SK-N-MC (cell line): ENCODE results near the gene GALNT4.

Experiments
- DNase-seq: peaks from one replicate; pipeline ENCODE4 v3.0.0-alpha.2; 2011; ENCODE audit warnings: low read depth, low spot score
- H3K27ac ChIP-seq: fragments of 200-600 bp; sonication (generic); 2 replicates; pipeline ENCODE4 v1.5.1; 2016; ENCODE audit warnings: mixed run types
- H3K36me3 ChIP-seq: fragments of 200-600 bp; sonication (generic); 2 replicates; pipeline ENCODE4 v1.6.1; 2017; ENCODE audit warnings: antibody characterized with exemption, low read length, mixed read lengths; ENCODE audit not compliant: insufficient read depth
- H3K4me3 ChIP-seq: fragments of 200-600 bp; sonication (generic); 2 replicates; pipeline ENCODE4 v1.5.1; 2016
- H3K9ac ChIP-seq: fragments of 200-600 bp; sonication (generic); 2 replicates; pipeline ENCODE4 v1.8.0; 2017; ENCODE audit warnings: mixed run types, mixed read lengths; ENCODE audit not compliant: insufficient read length
- H3K9me3 ChIP-seq: fragments of 200-600 bp; sonication (generic); 2 replicates; pipeline ENCODE4 v1.6.1; 2017; ENCODE audit warnings: low read depth, mild to moderate bottlenecking, antibody characterized with exemption, low read length, moderate library complexity, mixed read lengths
- EZH2 ChIP-seq: fragments of 200-600 bp; sonication (generic); IDR thresholded peaks from one replicate; pipeline ENCODE4 v1.6.1; 2017; ENCODE audit warnings: antibody characterized with exemption
- FOXP2 ChIP-seq: optimal IDR thresholded peaks from 2 replicates; pipeline ENCODE3; 2011; ENCODE audit warnings: mild to moderate bottlenecking, moderate library complexity; ENCODE audit not compliant: insufficient read depth; ENCODE audit errors: extremely low read length, control extremely low read depth
- POLR2AphosphoS5 ChIP-seq: IDR thresholded peaks from 2 replicates; pipeline ENCODE4 v1.6.1; 2012; ENCODE audit warnings: mild to moderate bottlenecking, low read depth, low read length, borderline replicate concordance

Gene GALNT4

GRCh38 chr12:89556976-89557375, 32.4 kb upstream of the GALNT4 start:
- TF ChIP-seq EZH2 = no peak
- TF ChIP-seq FOXP2 = no peak
- no peak for TF ChIP-seq POLR2AphosphoS5
- H3K9me3 ChIP-seq = no peaks in the 10 kb centered on the region
- H3K9ac ChIP-seq = no peak overlapping the region
- no peak for DNase-seq
- no peak overlapping the region for H3K27ac ChIP-seq
- no peak overlapping the region for H3K4me3 ChIP-seq
- H3K36me3 ChIP-seq = no peaks in the 10 kb centered on the region

DNA sequence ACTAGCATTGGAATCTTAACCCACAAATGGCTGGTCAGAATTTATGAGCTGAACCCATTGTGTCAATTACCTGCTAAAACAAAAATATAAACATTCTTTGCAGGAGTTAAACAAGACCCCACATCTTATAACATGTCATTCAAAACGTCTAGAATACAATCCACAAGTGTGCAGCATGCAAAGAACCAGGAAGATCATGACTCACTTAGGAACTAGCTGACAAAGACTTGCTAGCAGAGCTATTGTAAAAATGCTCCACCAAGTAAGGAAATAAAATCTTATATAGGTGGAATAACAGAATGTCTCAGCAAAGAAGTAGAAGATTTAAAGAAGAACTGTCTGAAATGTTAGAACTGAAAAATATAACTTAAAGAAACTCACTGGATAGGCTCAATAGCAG, 27.8 kb upstream of the GALNT4 start:
- no peak for TF ChIP-seq FOXP2
- TF ChIP-seq POLR2AphosphoS5 = no peak
- no peak for TF ChIP-seq EZH2
- DNase-seq = no peak
- Histone ChIP-seq H3K9me3 (no peaks in the 10 kb centered on the region), H3K9ac (no peak overlapping the region), H3K4me3 (no peak overlapping the region), H3K27ac (no peak overlapping the region), H3K36me3 (no peaks in the 10 kb centered on the region)

GRCh38 chr12:89551747-89552146, 27.2 kb upstream of the GALNT4 start:
- TF ChIP-seq POLR2AphosphoS5 = no peak
- Histone ChIP-seq H3K4me3 (no peak overlapping the region), H3K9me3 (no peaks in the 10 kb centered on the region), H3K9ac (no peak overlapping the region), H3K36me3 (no peaks in the 10 kb centered on the region), H3K27ac (no peak overlapping the region)
- no peak for DNase-seq

DNA sequence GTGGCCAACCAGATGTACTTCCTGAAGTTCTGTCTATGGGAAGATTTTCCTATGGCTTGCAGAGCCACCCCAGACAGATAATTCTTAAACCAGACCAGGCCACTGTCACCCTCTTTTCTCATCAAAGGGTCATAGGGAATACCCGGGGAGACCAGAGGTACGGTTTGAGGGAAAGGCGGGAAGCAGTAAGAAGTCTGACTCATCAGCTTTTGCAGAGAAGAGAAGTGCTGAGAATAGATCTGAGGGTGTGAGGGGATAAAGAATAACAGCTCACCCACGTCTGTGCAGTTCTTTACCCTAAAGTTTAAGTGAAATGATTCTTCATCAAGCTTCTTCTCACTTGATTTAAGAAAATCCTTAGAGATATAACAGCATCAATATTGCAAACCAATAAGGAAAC, 22.5 kb upstream of the GALNT4 start:
- no peak for DNase-seq
- H3K27ac ChIP-seq = no peak overlapping the region
- no peak overlapping the region for H3K9ac ChIP-seq
- no peak overlapping the region for H3K4me3 ChIP-seq
- no peaks in the 10 kb centered on the region for H3K9me3 ChIP-seq
- TF ChIP-seq FOXP2 = no peak
- no peak for TF ChIP-seq POLR2AphosphoS5
- no peak for TF ChIP-seq EZH2
- no peaks in the 10 kb centered on the region for H3K36me3 ChIP-seq

- Histone ChIP-seq H3K9ac (no peak overlapping the region), H3K27ac (no peak overlapping the region), H3K36me3 (no peaks in the 10 kb centered on the region), H3K9me3 (no peaks in the 10 kb centered on the region), H3K4me3 (no peak overlapping the region)
- TF ChIP-seq POLR2AphosphoS5 (no peak), EZH2 (no peak), FOXP2 (no peak)
- no peak for DNase-seq
Measured at GRCh38 chr12:89546151-89546550, 21.6 kb upstream of the GALNT4 start.

DNA sequence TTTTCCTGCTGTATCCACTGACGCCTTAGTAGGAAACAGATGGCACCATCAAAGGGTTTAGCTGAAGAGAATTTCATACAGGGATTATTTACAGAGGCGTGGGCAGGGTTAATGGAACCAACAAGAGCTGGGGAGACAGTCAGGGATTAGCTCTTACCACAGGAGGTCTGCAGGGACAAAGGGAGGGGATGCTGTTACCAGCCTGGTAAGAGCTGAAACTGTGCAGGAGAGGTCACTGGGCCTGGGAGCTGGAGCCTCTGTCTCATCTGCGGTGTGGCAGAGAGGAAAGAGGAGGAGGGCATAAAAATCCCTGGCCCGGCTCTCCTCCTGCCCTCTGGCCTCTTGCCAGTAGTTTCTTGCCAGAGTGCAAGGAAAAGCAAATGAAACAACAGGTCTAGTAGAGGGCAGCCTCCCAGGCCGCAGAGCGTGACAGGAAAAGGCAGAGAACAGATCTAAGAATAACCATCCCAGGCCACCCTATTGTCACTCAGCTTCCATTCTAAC, 20.1 kb upstream of the GALNT4 start:
- Histone ChIP-seq H3K27ac (no peak overlapping the region), H3K9ac (no peak overlapping the region), H3K9me3 (no peaks in the 10 kb centered on the region), H3K4me3 (no peak overlapping the region), H3K36me3 (no peaks in the 10 kb centered on the region)
- no peak for DNase-seq
- no peak for TF ChIP-seq POLR2AphosphoS5
- no peak for TF ChIP-seq FOXP2
- no peak for TF ChIP-seq EZH2

DNA sequence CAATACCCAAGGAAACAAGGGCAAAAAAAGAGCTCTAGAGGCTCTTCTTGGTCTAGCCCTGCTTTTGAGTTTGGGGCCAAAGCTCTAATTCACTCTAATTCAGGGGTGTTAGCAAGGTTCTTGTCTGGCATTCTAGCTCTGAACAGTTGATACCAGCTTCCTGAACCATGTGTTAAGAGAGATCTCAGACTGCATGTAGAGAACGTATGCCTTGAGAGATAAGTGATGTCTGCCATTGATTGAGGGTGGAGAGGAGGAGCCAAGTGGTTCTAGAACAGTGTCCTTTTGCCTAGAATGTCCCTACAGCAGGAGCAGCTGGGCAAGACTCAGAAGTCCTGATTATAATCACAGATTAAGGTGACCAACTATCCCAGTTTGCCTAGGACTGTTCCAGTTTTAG, 19.4 kb upstream of the GALNT4 start:
- DNase-seq = no peak
- H3K27ac ChIP-seq = no peak overlapping the region
- no peak for TF ChIP-seq EZH2
- no peak for TF ChIP-seq POLR2AphosphoS5
- TF ChIP-seq FOXP2 = no peak

DNA sequence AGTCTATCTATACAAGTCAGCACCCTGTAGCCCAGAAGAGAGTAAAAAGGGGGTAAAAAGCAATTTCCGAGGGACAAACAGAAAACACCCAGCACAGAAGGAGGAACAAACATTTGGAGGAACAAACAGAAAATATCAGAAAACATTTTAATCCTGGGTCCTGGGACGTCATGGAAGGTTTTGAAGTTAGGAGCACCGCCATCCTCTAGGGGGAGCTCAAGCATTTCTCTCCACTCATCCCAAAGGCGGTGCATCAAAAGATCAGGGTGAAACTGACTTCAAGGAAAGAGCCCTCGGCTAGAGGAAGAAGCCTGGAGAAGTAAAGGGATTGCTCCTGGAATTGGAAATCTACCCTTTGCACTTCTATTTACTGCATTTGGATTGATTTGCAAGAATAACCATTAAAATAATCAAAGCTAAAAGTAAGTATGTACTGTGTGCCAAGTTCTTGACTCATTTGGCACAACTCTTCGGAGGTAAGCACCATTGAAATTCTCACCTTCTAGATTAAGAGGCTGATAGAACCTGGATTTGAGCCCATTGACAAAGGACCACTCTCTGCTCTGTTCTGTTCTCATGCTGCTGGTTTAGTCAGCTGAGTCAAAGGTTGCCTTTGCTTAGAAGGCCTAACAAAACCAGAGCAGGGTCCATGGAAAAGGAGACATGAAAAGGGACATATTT, 18.5 kb upstream of the GALNT4 start:
- no peak for DNase-seq
- no peaks in the 10 kb centered on the region for H3K9me3 ChIP-seq
- no peak overlapping the region for H3K4me3 ChIP-seq
- H3K27ac ChIP-seq = no peak overlapping the region
- no peak overlapping the region for H3K9ac ChIP-seq
- no peaks in the 10 kb centered on the region for H3K36me3 ChIP-seq
- TF ChIP-seq FOXP2 = no peak
- no peak for TF ChIP-seq EZH2
- no peak for TF ChIP-seq POLR2AphosphoS5

More for the DNA sequence above, 19.4 kb upstream of the GALNT4 start:
- Histone ChIP-seq H3K36me3 (no peaks in the 10 kb centered on the region), H3K9ac (no peak overlapping the region), H3K9me3 (no peaks in the 10 kb centered on the region), H3K4me3 (no peak overlapping the region)

- Histone ChIP-seq H3K36me3 (no peaks in the 10 kb centered on the region), H3K9me3 (no peaks in the 10 kb centered on the region), H3K4me3 (no peak overlapping the region), H3K9ac (no peak overlapping the region), H3K27ac (no peak overlapping the region)
- no peak for TF ChIP-seq FOXP2
- no peak for TF ChIP-seq EZH2
- no peak for TF ChIP-seq POLR2AphosphoS5
- no peak for DNase-seq
Measured at GRCh38 chr12:89542236-89542635, 17.6 kb upstream of the GALNT4 start.
